HG02885 (cell line): ENCODE results near the gene GOLGA6L10.
"Not testable (repeated sequence)": the region's sequence is repeated elsewhere in the genome, so short reads cannot be mapped to it uniquely, and the experiment has no call there.

Source experiments
- ATAC-seq: cut with Tn5 transposase; IDR thresholded peaks from one replicate; pipeline ENCODE4 v1.9.1; 2021; ENCODE audit warnings: mild to moderate bottlenecking; ENCODE audit not compliant: unreplicated experiment, poor library complexity

GOLGA6L10 gene

GRCh38 chr15:82343851-82344250, 5.4 kb downstream of the GOLGA6L10 start:
- ATAC-seq, result not testable (repeated sequence)

DNA sequence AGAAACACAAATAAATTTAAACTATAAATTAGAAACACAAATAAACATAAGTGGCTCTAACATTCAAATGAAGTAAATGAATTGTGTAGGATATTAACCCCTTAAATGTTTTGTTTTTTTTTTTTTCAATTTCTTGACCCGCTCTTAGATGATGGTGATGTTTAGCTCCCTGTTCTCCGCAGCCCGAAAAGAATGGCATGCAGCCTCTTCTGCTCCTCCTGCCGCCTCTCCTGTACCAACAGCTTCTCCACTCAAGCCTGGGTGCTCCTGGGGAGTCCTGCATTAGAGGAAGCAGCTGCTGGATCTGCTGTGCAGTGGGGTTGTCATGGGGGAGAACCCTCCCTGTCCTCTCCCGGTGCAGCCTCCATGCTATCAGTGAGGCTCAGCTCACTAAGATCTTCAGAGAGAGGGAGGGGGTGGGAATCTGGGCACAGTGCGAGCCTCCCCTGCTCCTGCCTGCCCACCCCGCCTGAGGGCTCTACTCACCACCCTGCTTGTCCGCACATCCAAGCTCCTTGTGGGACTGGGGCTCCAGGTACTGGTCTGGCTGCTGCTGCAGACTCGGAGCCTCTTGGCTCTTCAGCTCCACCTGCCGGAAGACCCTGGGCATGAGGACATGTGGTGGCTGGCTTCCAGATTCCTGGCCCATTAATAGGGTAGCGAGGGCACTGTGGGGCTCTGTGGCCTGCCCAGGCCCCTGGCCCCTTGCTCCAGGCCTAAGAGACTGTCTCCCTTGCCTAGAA, 6.5 kb downstream of the GOLGA6L10 start:
- not testable (repeated sequence) for ATAC-seq

GRCh38 chr15:82338573-82338972, 10.7 kb downstream of the GOLGA6L10 start:
- not testable (repeated sequence) for ATAC-seq

GRCh38 chr15:82338053-82338452, 11.2 kb downstream of the GOLGA6L10 start:
- ATAC-seq, result not testable (repeated sequence)

GRCh38 chr15:82337051-82337450, 12.2 kb downstream of the GOLGA6L10 start:
- ATAC-seq, result not testable (repeated sequence)

DNA sequence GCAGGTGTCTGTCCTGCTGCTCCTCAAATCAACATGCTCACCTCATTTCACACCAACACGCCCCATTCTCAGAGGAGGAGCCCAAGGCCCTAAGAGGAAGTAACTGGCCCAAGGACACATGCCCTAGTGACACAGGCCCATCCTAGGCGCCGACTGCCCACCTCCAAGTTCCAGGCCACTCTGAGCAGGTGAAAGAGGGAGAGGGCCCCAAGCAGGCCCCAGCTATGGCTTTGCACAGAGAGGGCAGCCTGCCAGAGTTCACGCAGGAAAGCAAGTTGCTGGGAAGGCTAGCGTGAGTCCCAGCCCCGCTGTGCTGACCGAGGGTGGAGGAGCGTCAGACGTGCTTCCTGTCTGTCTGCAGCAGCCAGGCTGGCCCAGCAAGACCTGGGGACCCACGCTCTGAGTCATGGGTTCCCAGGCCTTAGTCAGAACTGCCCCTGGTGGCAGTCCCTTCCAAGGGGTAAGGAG, 13.1 kb downstream of the GOLGA6L10 start:
- ATAC-seq, result peak; percentile 73

- not testable (repeated sequence) for ATAC-seq
Measured at GRCh38 chr15:82335006-82335405, 14.3 kb downstream of the GOLGA6L10 start.

- not testable (repeated sequence) for ATAC-seq
Measured at GRCh38 chr15:82334554-82334932, 14.7 kb downstream of the GOLGA6L10 start.

GRCh38 chr15:82333603-82334553, 15.4 kb downstream of the GOLGA6L10 start:
- not testable (repeated sequence) for ATAC-seq

- not testable (repeated sequence) for ATAC-seq
Measured at GRCh38 chr15:82332711-82333602, 16.3 kb downstream of the GOLGA6L10 start.

DNA sequence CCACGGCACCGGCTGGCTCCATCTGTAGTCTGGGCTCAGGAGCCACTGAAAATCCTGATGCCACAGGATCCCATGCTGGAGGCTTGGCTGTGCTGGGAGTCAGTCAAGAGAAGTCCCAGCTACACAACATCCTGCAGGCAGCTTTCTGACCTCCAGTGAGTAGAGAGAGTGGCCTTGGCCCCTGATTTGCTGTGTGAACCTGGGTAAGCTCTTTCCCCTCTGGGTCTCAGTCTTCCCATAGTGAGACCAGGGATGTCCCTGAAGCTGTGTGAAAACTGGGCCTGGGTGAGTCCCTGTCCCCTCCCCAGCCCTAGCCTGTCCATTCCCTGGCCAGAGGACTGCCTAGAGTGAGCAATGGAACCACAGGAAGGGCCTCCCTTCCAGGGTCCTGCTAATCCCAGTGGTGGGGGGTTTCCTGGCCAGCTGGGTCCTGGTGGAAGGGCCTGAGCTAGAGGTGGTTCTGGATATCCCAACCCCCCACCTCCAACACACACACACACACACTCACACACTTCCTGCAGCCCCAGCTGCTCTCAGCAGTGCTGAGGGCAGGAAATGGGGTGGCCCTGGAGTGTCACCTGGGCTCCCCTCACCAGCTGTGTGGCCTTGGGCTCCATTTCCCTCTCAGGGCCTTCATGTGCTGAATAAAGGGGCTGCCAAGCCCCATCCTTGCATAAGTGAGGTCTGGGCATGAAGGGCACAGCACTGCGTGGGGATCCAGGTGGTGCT, 17.5 kb downstream of the GOLGA6L10 start:
- peak; percentile 61 for ATAC-seq

GRCh38 chr15:82330921-82331320, 18.4 kb downstream of the GOLGA6L10 start:
- ATAC-seq, result not testable (repeated sequence)

- not testable (repeated sequence) for ATAC-seq
Measured at GRCh38 chr15:82329039-82329438, 20.2 kb downstream of the GOLGA6L10 start.

DNA sequence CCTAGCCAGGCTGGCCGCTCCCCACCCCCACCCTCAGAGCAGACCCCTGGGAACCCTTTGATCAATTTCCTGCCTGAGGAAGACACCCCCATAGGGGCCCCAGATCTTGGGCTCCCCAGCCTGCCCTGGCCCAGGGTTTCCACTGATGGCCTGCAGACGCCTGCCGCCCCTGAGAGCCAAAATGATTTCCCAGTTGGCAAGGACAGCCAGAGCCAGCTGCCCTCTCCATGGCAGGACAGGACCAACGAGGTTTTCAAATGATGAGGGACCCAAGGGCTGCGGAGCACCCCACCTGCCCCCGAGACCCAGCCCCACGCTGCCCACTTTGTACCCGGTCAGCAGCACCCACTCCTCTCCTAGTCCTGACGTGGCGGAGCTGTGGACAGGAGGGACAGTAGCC, 21.9 kb downstream of the GOLGA6L10 start:
- not testable (repeated sequence) for ATAC-seq

GRCh38 chr15:82326896-82327295, 22.4 kb downstream of the GOLGA6L10 start:
- ATAC-seq, result not testable (repeated sequence)

DNA sequence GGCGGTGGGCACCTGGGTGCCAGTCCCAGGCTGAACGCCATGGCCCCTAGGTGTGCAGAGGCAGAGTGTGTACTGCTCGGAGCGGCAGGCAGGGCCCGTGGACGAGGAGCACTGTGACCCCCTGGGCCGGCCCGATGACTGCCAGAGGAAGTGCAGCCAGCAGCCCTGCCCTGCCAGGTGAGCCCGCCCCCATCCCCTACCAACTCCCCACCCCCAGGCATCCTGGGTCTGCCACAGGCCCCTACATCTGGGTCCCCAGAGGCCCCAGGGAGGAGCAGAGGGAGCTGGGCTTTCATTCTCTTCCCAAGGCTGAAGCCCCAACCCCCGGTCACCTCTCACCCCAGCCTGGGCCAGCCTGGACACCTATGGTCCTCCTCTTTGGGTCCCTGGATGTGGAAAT, 23.6 kb downstream of the GOLGA6L10 start:
- ATAC-seq, result not testable (repeated sequence)

GRCh38 chr15:82324831-82325230, 24.4 kb downstream of the GOLGA6L10 start:
- ATAC-seq, result not testable (repeated sequence)

DNA sequence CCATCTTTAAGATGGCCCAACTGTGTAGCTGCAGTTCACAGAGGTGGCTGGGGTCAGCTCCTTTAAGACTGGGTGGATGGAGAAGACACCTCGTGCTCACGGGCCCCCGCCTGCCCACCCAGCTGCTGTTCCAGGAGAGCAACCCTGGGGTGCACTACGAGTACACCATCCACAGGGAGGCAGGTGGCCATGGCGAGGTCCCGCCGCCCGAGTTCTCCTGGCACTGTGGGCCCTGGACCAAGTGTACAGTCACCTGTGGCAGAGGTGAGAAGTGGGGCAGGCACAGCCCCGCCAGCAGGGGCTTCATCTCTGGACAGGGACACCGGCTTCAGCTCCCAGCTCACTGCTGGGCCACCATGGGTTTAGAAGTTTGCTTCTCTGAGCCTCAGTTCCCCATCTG, 26.8 kb downstream of the GOLGA6L10 start:
- not testable (repeated sequence) for ATAC-seq

- not testable (repeated sequence) for ATAC-seq
Measured at GRCh38 chr15:82320861-82321260, 28.4 kb downstream of the GOLGA6L10 start.
